ENCODE data around the gene SLC12A8. TPM values are rescaled to one million over a fixed set of nuclear protein-coding genes. Genes with fewer than 3 reads are reported as not detected.

Gene SLC12A8, protein sequence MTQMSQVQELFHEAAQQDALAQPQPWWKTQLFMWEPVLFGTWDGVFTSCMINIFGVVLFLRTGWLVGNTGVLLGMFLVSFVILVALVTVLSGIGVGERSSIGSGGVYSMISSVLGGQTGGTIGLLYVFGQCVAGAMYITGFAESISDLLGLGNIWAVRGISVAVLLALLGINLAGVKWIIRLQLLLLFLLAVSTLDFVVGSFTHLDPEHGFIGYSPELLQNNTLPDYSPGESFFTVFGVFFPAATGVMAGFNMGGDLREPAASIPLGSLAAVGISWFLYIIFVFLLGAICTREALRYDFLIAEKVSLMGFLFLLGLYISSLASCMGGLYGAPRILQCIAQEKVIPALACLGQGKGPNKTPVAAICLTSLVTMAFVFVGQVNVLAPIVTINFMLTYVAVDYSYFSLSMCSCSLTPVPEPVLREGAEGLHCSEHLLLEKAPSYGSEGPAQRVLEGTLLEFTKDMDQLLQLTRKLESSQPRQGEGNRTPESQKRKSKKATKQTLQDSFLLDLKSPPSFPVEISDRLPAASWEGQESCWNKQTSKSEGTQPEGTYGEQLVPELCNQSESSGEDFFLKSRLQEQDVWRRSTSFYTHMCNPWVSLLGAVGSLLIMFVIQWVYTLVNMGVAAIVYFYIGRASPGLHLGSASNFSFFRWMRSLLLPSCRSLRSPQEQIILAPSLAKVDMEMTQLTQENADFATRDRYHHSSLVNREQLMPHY
- 10 to 100 TPM in 1 of 3 donors, 1 to 10 TPM in 1, under 1 TPM in 1; 0.48 to 12.5 (median 9.8) TPM for total RNA-seq

GRCh38 chr3:125212509-125213363 is at the start of gene SLC12A8:
SLC12A8 (minus strand) TSS chr3:125212748; CDS start chr3:125211349, 1,399 bp downstream.
- intact Hi-C loops (cut with DNase I; ENCODE audit: low total_unique reads) = loop anchor here (5.0 kb wide), 1 partner anchor 130 kb away; no protein-coding TSS in a partner anchor
- H3K9me3 ChIP-seq = no peaks in the 10 kb centered on the region
- no peak for DNase-seq (ENCODE audit: low spot score in 2 of 2)
- peak within 1 kb of the TSS in 1 of 2 donors; percentile 17 for H3K27ac ChIP-seq
- TF ChIP-seq POLR2A (IDR thresholded peaks at IDR 0.05) (no peak), POLR2AphosphoS5 (IDR thresholded peaks at IDR 0.05) (no peak)
- TF ChIP-seq, protein P1, sequence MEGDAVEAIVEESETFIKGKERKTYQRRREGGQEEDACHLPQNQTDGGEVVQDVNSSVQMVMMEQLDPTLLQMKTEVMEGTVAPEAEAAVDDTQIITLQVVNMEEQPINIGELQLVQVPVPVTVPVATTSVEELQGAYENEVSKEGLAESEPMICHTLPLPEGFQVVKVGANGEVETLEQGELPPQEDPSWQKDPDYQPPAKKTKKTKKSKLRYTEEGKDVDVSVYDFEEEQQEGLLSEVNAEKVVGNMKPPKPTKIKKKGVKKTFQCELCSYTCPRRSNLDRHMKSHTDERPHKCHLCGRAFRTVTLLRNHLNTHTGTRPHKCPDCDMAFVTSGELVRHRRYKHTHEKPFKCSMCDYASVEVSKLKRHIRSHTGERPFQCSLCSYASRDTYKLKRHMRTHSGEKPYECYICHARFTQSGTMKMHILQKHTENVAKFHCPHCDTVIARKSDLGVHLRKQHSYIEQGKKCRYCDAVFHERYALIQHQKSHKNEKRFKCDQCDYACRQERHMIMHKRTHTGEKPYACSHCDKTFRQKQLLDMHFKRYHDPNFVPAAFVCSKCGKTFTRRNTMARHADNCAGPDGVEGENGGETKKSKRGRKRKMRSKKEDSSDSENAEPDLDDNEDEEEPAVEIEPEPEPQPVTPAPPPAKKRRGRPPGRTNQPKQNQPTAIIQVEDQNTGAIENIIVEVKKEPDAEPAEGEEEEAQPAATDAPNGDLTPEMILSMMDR (IDR thresholded peaks at IDR 0.05) = no peak
- H3K4me1 ChIP-seq = no peaks in the 10 kb centered on the region
- H3K4me3 ChIP-seq = peak within 1 kb of the TSS; percentile 28 to 68 (median 67)
- H3K36me3 ChIP-seq = no peaks in the 10 kb centered on the region
- no peaks in the 10 kb centered on the region for H3K27me3 ChIP-seq

GRCh38 chr3:125262161-125262560 is 49.6 kb upstream of the SLC12A8 start:
- Histone ChIP-seq H3K27ac (no peak overlapping the region), H3K4me3 (no peak overlapping the region), H3K36me3 (no peaks in the 10 kb centered on the region), H3K9me3 (no peaks in the 10 kb centered on the region), H3K27me3 (no peaks in the 10 kb centered on the region), H3K4me1 (no peaks in the 10 kb centered on the region)
- intact Hi-C loops (cut with DNase I; ENCODE audit: low total_unique reads) = no loop called here
- no peak for DNase-seq (ENCODE audit: low spot score in 2 of 2)
- TF ChIP-seq POLR2A (IDR thresholded peaks at IDR 0.05) = no peak
- TF ChIP-seq POLR2AphosphoS5 (IDR thresholded peaks at IDR 0.05) = no peak
- TF ChIP-seq, protein P1 (IDR thresholded peaks at IDR 0.05) = no peak

DNA sequence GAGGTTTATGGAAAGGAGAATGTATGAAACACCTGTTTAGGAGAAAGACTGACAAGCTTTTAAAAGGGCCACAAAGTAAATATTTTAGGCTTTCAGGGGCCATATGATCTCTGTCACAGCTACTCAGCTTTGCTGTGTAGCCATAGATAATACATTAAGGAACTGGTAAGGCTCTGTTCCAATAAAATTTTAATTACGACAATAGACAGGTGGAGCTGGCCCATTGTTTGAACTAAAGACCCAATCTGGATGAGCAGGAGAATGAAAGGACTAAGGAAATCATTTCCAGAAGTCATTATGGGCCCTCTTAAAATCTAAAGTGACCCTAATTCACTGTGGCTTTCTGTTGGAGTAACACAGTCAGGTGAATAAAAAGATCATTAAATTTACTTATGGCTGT is 48.5 kb upstream of the SLC12A8 start:
- intact Hi-C loops (cut with DNase I; ENCODE audit: low total_unique reads) = no loop called here

GRCh38 chr3:125260158-125260557 is 47.6 kb upstream of the SLC12A8 start:
- H3K36me3 ChIP-seq = no peaks in the 10 kb centered on the region
- TF ChIP-seq POLR2AphosphoS5 (IDR thresholded peaks at IDR 0.05) (no peak), POLR2A (IDR thresholded peaks at IDR 0.05) (no peak)
- TF ChIP-seq, protein P1 (IDR thresholded peaks at IDR 0.05) = no peak
- intact Hi-C loops (cut with DNase I; ENCODE audit: low total_unique reads) = no loop called here
- no peak overlapping the region for H3K4me3 ChIP-seq
- H3K4me1 ChIP-seq = no peaks in the 10 kb centered on the region
- DNase-seq (ENCODE audit: low spot score in 2 of 2) = no peak
- no peaks in the 10 kb centered on the region for H3K27me3 ChIP-seq
- H3K27ac ChIP-seq = no peak overlapping the region
- H3K9me3 ChIP-seq = peaks cover 0 to 5% of the 10 kb centered on the region in 2 donors

More for the DNA sequence above, 48.5 kb upstream of the SLC12A8 start:
- DNase-seq (ENCODE audit: low spot score in 2 of 2) = no peak
- Histone ChIP-seq H3K27ac (no peak overlapping the region), H3K9me3 (peaks cover 0 to 5% of the 10 kb centered on the region in 2 donors), H3K27me3 (no peaks in the 10 kb centered on the region), H3K4me3 (no peak overlapping the region), H3K36me3 (no peaks in the 10 kb centered on the region), H3K4me1 (no peaks in the 10 kb centered on the region)
- no peak for TF ChIP-seq POLR2AphosphoS5 (IDR thresholded peaks at IDR 0.05)
- TF ChIP-seq, protein P1 (IDR thresholded peaks at IDR 0.05) = no peak
- TF ChIP-seq POLR2A (IDR thresholded peaks at IDR 0.05) = no peak
